GM12878 (cell line): Measurements from ENCODE around the gene ABCA7. TPM values are rescaled to one million over a fixed set of nuclear protein-coding genes. Genes with fewer than 3 reads are reported as not detected.

ENCODE experiments used
- CBX3 ChIP-seq: fragments of 200-600 bp; sonication (generic); IDR thresholded peaks from 2 replicates; pipeline ENCODE4 v1.6.1; 2016; ENCODE audit warnings: low read depth, borderline replicate concordance
- CHD2 ChIP-seq: IDR thresholded peaks from 2 replicates; pipeline ENCODE4 v1.6.1; 2011; ENCODE audit warnings: low read depth, low read length, improper control_type of control experiment, borderline replicate concordance
- E4F1 ChIP-seq: fragments of 450-650 bp; IDR thresholded peaks from 2 replicates; pipeline ENCODE4 v1.6.1; 2018; ENCODE audit warnings: borderline replicate concordance, mild to moderate bottlenecking; ENCODE audit not compliant: partially characterized antibody
- KAT2A ChIP-seq: conservative IDR thresholded peaks from 2 replicates; pipeline ENCODE4 v1.6.1; 2011; ENCODE audit warnings: low read depth, low read length; ENCODE audit not compliant: control insufficient read depth
- NKRF ChIP-seq: fragments of 450-650 bp; conservative IDR thresholded peaks from 2 replicates; pipeline ENCODE4 v1.6.1; 2017; ENCODE audit warnings: mild to moderate bottlenecking, moderate library complexity
- PAX8 ChIP-seq: fragments of 450-650 bp; IDR thresholded peaks from 2 replicates; pipeline ENCODE4 v1.6.1; 2017; ENCODE audit warnings: mild to moderate bottlenecking, moderate library complexity
- PML ChIP-seq: IDR thresholded peaks from 2 replicates; pipeline ENCODE4 v1.6.1; 2012; ENCODE audit warnings: low read length, inconsistent platforms
- RELA ChIP-seq: fragments of 450-650 bp; IDR thresholded peaks from 2 replicates; pipeline ENCODE4 v1.8.0; 2014; ENCODE audit warnings: borderline replicate concordance; ENCODE audit not compliant: partially characterized antibody
- RUNX3 ChIP-seq: IDR thresholded peaks from 2 replicates; pipeline ENCODE4 v1.6.1; 2012; ENCODE audit warnings: low read length, inconsistent platforms
- TAF1 ChIP-seq: IDR thresholded peaks from 2 replicates; pipeline ENCODE4 v1.6.1; 2011; ENCODE audit warnings: mild to moderate bottlenecking, low read depth, low read length, borderline replicate concordance
- USF1 ChIP-seq: IDR thresholded peaks from 2 replicates; pipeline ENCODE4 v1.6.1; 2011; ENCODE audit warnings: borderline replicate concordance, low read depth, mild to moderate bottlenecking, moderate library complexity, mixed read lengths, low read length; ENCODE audit not compliant: insufficient read depth; ENCODE audit errors: extremely low read length
- ZBTB33 ChIP-seq: fragments of 450-650 bp; IDR thresholded peaks from 2 replicates; pipeline ENCODE4 v1.6.1; 2017; ENCODE audit warnings: mild to moderate bottlenecking
- ZBTB4 ChIP-seq: fragments of 450-650 bp; formaldehyde crosslinking; IDR thresholded peaks from 2 replicates; pipeline ENCODE4 v1.4.0; 2022; ENCODE audit warnings: mild to moderate bottlenecking, moderate library complexity
- ZNF274 ChIP-seq: IDR thresholded peaks from one replicate; pipeline ENCODE4 v1.8.0; 2011; ENCODE audit not compliant: insufficient read length, insufficient read depth
- polyA plus RNA-seq, 11 experiments: library from polyadenylated mRNA; depleted of rRNA in 4 of 11; unstranded in 6 of 11; stranded (reverse) in 5 of 11; fragments of >200 nt; fragmentation: Nextera tagmentation in 4 of 11; fragmentation: Illumina TruSeq in 1 of 11; extraction: Ambion mirVana in 4 of 11; extraction: Trizol in 1 of 11; gene quantifications; 1 replicate in 1 of 11; 2 replicates in 10 of 11; pipeline versions ENCODE4 v1.2.1 to v1.2.3, GENCODE V29; 2011 to 2016; ENCODE audit warnings: inconsistent platforms in 2 of 11, missing spikeins in 2 of 11, low read depth in 1 of 11
- total RNA-seq, 4 experiments: library from RNA; depleted of rRNA in 3 of 4; stranded (reverse); fragments of >200 nt in 3 of 4; fragmentation: Illumina TruSeq in 1 of 4; extraction: Trizol in 1 of 4; gene quantifications; 2 replicates each; pipeline versions ENCODE4 v1.2.1 to v1.2.3, GENCODE V29; 2013 to 2021
- TF ChIP-seq, protein P1 (sequence below): IDR thresholded peaks from 2 replicates; pipeline ENCODE4 v1.6.1; 2012; ENCODE audit warnings: low read depth, low read length, improper control_type of control experiment
- TF ChIP-seq, protein P2 (sequence below): IDR thresholded peaks from 2 replicates; pipeline ENCODE4 v1.6.1; 2012; ENCODE audit warnings: low read length, inconsistent platforms

Gene ABCA7
- total and polyA plus RNA-seq, 10 of the 15 experiments (the other 5 are each of a cell fraction or from before 2014, with no cell fraction given), result 1.0 to 49.5 (median 14.8) TPM

DNA sequence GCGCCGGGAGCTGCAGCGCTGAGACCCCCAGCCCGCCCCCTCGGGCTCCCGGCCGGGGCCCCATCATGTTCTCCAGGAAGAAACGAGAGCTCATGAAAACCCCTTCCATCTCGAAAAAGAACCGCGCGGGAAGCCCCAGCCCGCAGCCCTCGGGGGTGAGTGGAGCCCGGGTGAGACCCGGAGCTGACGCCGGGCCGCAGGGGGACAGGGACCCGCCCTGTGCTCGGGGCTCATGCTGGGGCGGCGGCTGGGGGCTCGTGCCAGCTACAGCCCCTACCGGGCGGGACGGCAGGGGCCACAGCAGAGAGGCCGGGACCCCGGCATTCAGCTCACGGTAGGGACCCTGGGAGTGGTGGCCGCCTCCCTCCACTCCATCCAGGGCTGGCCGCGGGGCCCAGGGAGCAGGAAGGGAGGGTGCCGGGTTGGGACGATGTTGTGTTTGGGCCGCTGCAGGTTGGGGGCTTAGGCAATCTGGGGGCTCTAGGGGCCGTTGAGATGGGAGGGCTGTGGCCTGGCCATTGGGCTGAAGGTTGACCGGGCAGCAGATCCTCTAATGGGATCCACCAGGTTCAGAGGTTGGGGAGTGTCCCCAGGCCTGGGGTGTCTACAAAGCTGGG, 27.5 kb downstream of the ABCA7 start (continued):
- TF ChIP-seq TAF1 (0 out of 2 replicates have a peak, but pooled peaks have one; percentile 14), CHD2 (no peak), ZBTB33 (no peak), ZNF274 (no peak), PML (no peak), E4F1 (no peak), RELA (peak; percentile 36), PAX8 (no peak), USF1 (no peak), NKRF (peak; percentile 39), KAT2A (no peak), ZBTB4 (CRISPR knock-in tag) (no peak), RUNX3 (peak; percentile 2; the same call in 1 of the 2 replicates), CBX3 (no peak)
- TF ChIP-seq, protein P1, sequence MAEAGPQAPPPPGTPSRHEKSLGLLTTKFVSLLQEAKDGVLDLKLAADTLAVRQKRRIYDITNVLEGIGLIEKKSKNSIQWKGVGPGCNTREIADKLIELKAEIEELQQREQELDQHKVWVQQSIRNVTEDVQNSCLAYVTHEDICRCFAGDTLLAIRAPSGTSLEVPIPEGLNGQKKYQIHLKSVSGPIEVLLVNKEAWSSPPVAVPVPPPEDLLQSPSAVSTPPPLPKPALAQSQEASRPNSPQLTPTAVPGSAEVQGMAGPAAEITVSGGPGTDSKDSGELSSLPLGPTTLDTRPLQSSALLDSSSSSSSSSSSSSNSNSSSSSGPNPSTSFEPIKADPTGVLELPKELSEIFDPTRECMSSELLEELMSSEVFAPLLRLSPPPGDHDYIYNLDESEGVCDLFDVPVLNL, result no peak
- TF ChIP-seq, protein P2, sequence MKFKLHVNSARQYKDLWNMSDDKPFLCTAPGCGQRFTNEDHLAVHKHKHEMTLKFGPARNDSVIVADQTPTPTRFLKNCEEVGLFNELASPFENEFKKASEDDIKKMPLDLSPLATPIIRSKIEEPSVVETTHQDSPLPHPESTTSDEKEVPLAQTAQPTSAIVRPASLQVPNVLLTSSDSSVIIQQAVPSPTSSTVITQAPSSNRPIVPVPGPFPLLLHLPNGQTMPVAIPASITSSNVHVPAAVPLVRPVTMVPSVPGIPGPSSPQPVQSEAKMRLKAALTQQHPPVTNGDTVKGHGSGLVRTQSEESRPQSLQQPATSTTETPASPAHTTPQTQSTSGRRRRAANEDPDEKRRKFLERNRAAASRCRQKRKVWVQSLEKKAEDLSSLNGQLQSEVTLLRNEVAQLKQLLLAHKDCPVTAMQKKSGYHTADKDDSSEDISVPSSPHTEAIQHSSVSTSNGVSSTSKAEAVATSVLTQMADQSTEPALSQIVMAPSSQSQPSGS, result no peak
